ENCODE data around the gene MAP2K6. TPM values are rescaled to one million over a fixed set of nuclear protein-coding genes. Genes with fewer than 3 reads are reported as not detected.

The MAP2K6 gene
- polyA plus RNA-seq, 1 of the 3 experiments (the other 2 are of a cell fraction): 6.7 TPM

DNA sequence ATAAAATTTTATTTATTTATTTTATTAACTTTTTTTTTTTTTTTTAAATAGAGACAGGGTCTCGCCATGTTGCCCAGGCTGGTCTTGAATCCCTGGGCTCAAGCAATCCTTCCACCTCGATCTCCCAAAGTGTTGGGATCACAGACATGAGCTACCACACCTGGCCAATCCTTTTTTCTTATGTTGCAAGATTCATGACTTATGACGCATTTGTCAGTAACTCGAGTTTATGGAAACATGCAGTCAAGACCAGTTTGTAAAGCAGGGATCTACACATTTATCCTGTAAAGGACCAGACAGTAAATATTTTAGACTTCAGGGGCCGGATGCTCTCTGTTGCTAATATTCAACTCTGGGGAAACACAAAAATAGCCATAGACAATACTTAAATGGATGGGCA, 9.4 kb upstream of the MAP2K6 start:
- Histone ChIP-seq H3K27me3 (ENCODE audit: insufficient read depth) (no peaks in the 10 kb centered on the region), H3K79me2 (ENCODE audit: insufficient read depth) (no peaks in the 10 kb centered on the region), H3K9ac (no peak overlapping the region), H3K4me1 (ENCODE audit: control insufficient read depth in 1 of 2, insufficient read depth in 2 of 2, low read depth in 1 of 2, low read length in 1 of 2) (no peaks in the 10 kb centered on the region), H3K27ac (ENCODE audit: low read depth in 2 of 2, low read length in 1 of 2) (no peak overlapping the region), H2AFZ (ENCODE audit: low read depth) (no peak overlapping the region), H4K20me1 (ENCODE audit: insufficient read depth) (no peaks in the 10 kb centered on the region), H3K4me3 (ENCODE audit: low read depth in 2 of 2, low read length in 1 of 2) (no peak overlapping the region), H3K4me2 (no peak overlapping the region), H3F3A (replicated peaks; ENCODE audit: insufficient read depth) (no peaks in the 10 kb centered on the region), H3K9me3 (no peaks in the 10 kb centered on the region), H3K9me2 (no peaks in the 10 kb centered on the region), H3K36me3 (replicated peaks in 1 of 2; ENCODE audit: control insufficient read depth in 1 of 2, insufficient read depth in 2 of 2, low read length in 1 of 2) (no peaks in the 10 kb centered on the region)
- ChIA-PET POLR2A (interaction anchor here (0.6 kb wide), 1 partner anchor 9 kb away, joined by 5 read pairs; the partner anchor contains the start of gene MAP2K6), CTCF (interaction anchor here (3.5 kb wide), 1 partner anchor 10 kb away, joined by 19 read pairs; no protein-coding TSS in a partner anchor)
- 84% methylated on average over 5 of the region's 5 CpGs for WGBS (ENCODE audit: low lambda C conversion rate)
- no peak for TF ChIP-seq NFIC (IDR thresholded peaks at IDR 0.05; ENCODE audit: borderline replicate concordance)
- TF ChIP-seq RCOR1 (IDR thresholded peaks at IDR 0.05; ENCODE audit: low read length): no peak
- no peak for TF ChIP-seq SIN3A (IDR thresholded peaks at IDR 0.05; ENCODE audit: borderline replicate concordance, low read depth, low read length)
- no peak for TF ChIP-seq ELF1 (IDR thresholded peaks at IDR 0.05)
- no peak for TF ChIP-seq RAD21 (IDR thresholded peaks at IDR 0.05; ENCODE audit: low read length)
- TF ChIP-seq FOXJ3 (CRISPR knock-in tag; IDR thresholded peaks at IDR 0.05): no peak
- TF ChIP-seq GABPA (IDR thresholded peaks at IDR 0.05; ENCODE audit: low read depth): no peak
- no peak for TF ChIP-seq FOXM1 (IDR thresholded peaks at IDR 0.05; ENCODE audit: low read depth)
- no peak for TF ChIP-seq YY1 (IDR thresholded peaks at IDR 0.05; ENCODE audit: low read depth)
- TF ChIP-seq MXI1 (IDR thresholded peaks at IDR 0.05; ENCODE audit: low read depth, low read length): no peak
- TF ChIP-seq, protein P1, sequence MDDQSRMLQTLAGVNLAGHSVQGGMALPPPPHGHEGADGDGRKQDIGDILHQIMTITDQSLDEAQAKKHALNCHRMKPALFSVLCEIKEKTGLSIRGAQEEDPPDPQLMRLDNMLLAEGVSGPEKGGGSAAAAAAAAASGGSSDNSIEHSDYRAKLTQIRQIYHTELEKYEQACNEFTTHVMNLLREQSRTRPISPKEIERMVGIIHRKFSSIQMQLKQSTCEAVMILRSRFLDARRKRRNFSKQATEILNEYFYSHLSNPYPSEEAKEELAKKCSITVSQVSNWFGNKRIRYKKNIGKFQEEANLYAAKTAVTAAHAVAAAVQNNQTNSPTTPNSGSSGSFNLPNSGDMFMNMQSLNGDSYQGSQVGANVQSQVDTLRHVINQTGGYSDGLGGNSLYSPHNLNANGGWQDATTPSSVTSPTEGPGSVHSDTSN (IDR thresholded peaks at IDR 0.05): no peak
- TF ChIP-seq, protein P2, sequence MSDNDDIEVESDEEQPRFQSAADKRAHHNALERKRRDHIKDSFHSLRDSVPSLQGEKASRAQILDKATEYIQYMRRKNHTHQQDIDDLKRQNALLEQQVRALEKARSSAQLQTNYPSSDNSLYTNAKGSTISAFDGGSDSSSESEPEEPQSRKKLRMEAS (IDR thresholded peaks at IDR 0.05; ENCODE audit: low read depth): no peak
- TF ChIP-seq RFX5 (IDR thresholded peaks at IDR 0.05; ENCODE audit: low read length): no peak
- no peak for DNase-seq

DNA sequence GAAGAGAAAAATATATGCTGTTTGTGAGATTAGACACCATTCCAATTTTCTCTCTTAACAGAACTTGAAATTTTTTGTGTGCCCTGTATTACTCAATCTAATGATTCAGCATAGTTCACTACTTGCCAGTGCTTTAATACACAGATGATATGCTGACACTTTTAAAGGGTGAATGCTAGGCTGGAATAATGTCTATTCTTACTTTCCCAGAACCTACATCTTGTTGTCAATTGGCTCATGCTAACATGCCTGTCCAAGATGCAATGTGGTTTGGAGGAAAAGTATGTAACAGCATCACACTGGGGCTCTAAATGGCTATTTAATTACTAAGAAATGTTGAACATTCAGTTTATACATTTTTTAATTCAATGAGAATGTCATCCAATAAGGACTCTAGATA, 7.6 kb upstream of the MAP2K6 start:
- no peaks in the 10 kb centered on the region for H3K4me1 ChIP-seq (ENCODE audit: control insufficient read depth in 1 of 2, insufficient read depth in 2 of 2, low read depth in 1 of 2, low read length in 1 of 2)
- H3K9me2 ChIP-seq: no peaks in the 10 kb centered on the region
- no peak overlapping the region for H3K4me2 ChIP-seq
- no peaks in the 10 kb centered on the region for H3K36me3 ChIP-seq (replicated peaks in 1 of 2; ENCODE audit: control insufficient read depth in 1 of 2, insufficient read depth in 2 of 2, low read length in 1 of 2)
- H3K27me3 ChIP-seq (ENCODE audit: insufficient read depth): no peaks in the 10 kb centered on the region
- H3K79me2 ChIP-seq (ENCODE audit: insufficient read depth): no peaks in the 10 kb centered on the region
- TF ChIP-seq FOSL2 (IDR thresholded peaks at IDR 0.05; ENCODE audit: borderline replicate concordance, low read depth) (no peak), ELF1 (IDR thresholded peaks at IDR 0.05) (no peak), GABPA (IDR thresholded peaks at IDR 0.05; ENCODE audit: low read depth) (no peak), TCF12 (IDR thresholded peaks at IDR 0.05) (no peak), EP300 (IDR thresholded peaks at IDR 0.05; ENCODE audit: borderline replicate concordance in 1 of 2, low read depth in 1 of 2, low read length in 1 of 2) (no peak), RAD21 (IDR thresholded peaks at IDR 0.05; ENCODE audit: low read length) (no peak), SIN3A (IDR thresholded peaks at IDR 0.05; ENCODE audit: borderline replicate concordance, low read depth, low read length) (no peak), TAF1 (IDR thresholded peaks at IDR 0.05; ENCODE audit: borderline replicate concordance, low read depth, low read length) (no peak), NFIC (IDR thresholded peaks at IDR 0.05; ENCODE audit: borderline replicate concordance) (no peak), MXI1 (IDR thresholded peaks at IDR 0.05; ENCODE audit: low read depth, low read length) (no peak), GATA2 (CRISPR knock-in tag; IDR thresholded peaks at IDR 0.05) (no peak)
- TF ChIP-seq, protein P3, sequence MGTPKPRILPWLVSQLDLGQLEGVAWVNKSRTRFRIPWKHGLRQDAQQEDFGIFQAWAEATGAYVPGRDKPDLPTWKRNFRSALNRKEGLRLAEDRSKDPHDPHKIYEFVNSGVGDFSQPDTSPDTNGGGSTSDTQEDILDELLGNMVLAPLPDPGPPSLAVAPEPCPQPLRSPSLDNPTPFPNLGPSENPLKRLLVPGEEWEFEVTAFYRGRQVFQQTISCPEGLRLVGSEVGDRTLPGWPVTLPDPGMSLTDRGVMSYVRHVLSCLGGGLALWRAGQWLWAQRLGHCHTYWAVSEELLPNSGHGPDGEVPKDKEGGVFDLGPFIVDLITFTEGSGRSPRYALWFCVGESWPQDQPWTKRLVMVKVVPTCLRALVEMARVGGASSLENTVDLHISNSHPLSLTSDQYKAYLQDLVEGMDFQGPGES (IDR thresholded peaks at IDR 0.05; ENCODE audit: low read depth, low read length): no peak
- TF ChIP-seq, protein P1 (IDR thresholded peaks at IDR 0.05): no peak
- TF ChIP-seq, protein P4, sequence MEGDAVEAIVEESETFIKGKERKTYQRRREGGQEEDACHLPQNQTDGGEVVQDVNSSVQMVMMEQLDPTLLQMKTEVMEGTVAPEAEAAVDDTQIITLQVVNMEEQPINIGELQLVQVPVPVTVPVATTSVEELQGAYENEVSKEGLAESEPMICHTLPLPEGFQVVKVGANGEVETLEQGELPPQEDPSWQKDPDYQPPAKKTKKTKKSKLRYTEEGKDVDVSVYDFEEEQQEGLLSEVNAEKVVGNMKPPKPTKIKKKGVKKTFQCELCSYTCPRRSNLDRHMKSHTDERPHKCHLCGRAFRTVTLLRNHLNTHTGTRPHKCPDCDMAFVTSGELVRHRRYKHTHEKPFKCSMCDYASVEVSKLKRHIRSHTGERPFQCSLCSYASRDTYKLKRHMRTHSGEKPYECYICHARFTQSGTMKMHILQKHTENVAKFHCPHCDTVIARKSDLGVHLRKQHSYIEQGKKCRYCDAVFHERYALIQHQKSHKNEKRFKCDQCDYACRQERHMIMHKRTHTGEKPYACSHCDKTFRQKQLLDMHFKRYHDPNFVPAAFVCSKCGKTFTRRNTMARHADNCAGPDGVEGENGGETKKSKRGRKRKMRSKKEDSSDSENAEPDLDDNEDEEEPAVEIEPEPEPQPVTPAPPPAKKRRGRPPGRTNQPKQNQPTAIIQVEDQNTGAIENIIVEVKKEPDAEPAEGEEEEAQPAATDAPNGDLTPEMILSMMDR (IDR thresholded peaks at IDR 0.05): no peak
- no peaks in the 10 kb centered on the region for H3K9me3 ChIP-seq
- no peak overlapping the region for H3K9ac ChIP-seq
- DNase-seq: no peak
- no peak overlapping the region for H3K27ac ChIP-seq (ENCODE audit: low read depth in 2 of 2, low read length in 1 of 2)
- H4K20me1 ChIP-seq (ENCODE audit: insufficient read depth): no peaks in the 10 kb centered on the region
- H2AFZ ChIP-seq (ENCODE audit: low read depth): no peak overlapping the region
- no peak overlapping the region for H3K4me3 ChIP-seq (ENCODE audit: low read depth in 2 of 2, low read length in 1 of 2)
- H3F3A ChIP-seq (replicated peaks; ENCODE audit: insufficient read depth): no peaks in the 10 kb centered on the region
- POLR2A ChIA-PET: no interaction called here
- CTCF ChIA-PET: no interaction called here
